Measurements from ENCODE around the gene UBE2D2. TPM values are rescaled to one million over a fixed set of nuclear protein-coding genes. Genes with fewer than 3 reads are reported as not detected.
A peak's percentile ranks its signal among the peaks of the same experiment; 100 is the strongest.
"Not testable (repeated sequence)": the region's sequence is repeated elsewhere in the genome, so short reads cannot be mapped to it uniquely, and the experiment has no call there.

Gene UBE2D2
- total RNA-seq, 2 donors from 2014 or later: 176 to 190 TPM

GRCh38 chr5:139527090-139527470 is 34.1 kb upstream of the UBE2D2 start:
- H3K4me3 Mint-ChIP-seq; H3K27me3 Mint-ChIP-seq; H3K9me3 Mint-ChIP-seq; H3K27ac Mint-ChIP-seq; DNase-seq (ENCODE audit: low spot score); ATAC-seq; H3K36me3 Mint-ChIP-seq; H3K4me1 Mint-ChIP-seq (ENCODE audit: low read depth in 2 of 2): not testable (repeated sequence)

GRCh38 chr5:139527896-139528467 is 33.2 kb upstream of the UBE2D2 start:
- H3K36me3 Mint-ChIP-seq; H3K27ac Mint-ChIP-seq; H3K27me3 Mint-ChIP-seq; H3K4me3 Mint-ChIP-seq; ATAC-seq; H3K4me1 Mint-ChIP-seq (ENCODE audit: low read depth in 2 of 2); H3K9me3 Mint-ChIP-seq; DNase-seq (ENCODE audit: low spot score): not testable (repeated sequence)

- H3K9me3 Mint-ChIP-seq, ATAC-seq, H3K36me3 Mint-ChIP-seq: not testable (repeated sequence)
Observed at GRCh38 chr5:139528695-139529094, 32.4 kb upstream of the UBE2D2 start.

GRCh38 chr5:139530079-139530478 is 31.1 kb upstream of the UBE2D2 start:
- not testable (repeated sequence) for H3K27ac Mint-ChIP-seq; H3K27me3 Mint-ChIP-seq; H3K4me1 Mint-ChIP-seq (ENCODE audit: low read depth in 2 of 2); DNase-seq (ENCODE audit: low spot score); ATAC-seq; H3K9me3 Mint-ChIP-seq; H3K36me3 Mint-ChIP-seq; H3K4me3 Mint-ChIP-seq

More at GRCh38 chr5:139528695-139529094, 32.4 kb upstream of the UBE2D2 start:
- H3K4me1 Mint-ChIP-seq (ENCODE audit: low read depth in 2 of 2); H3K27me3 Mint-ChIP-seq; H3K4me3 Mint-ChIP-seq; DNase-seq (ENCODE audit: low spot score); H3K27ac Mint-ChIP-seq: not testable (repeated sequence)

- Mint-ChIP-seq H3K4me1 (ENCODE audit: low read depth in 2 of 2) (no peaks in the 10 kb centered on the region), H3K27ac (peak overlapping the region in 1 of 2 donors; percentile 49), H3K9me3 (no peaks in the 10 kb centered on the region), H3K36me3 (no peaks in the 10 kb centered on the region), H3K4me3 (no peak overlapping the region), H3K27me3 (no peaks in the 10 kb centered on the region)
- ATAC-seq (no peak), DNase-seq (ENCODE audit: low spot score) (no peak)
Observed at GRCh38 chr5:139531772-139532169, 29.4 kb upstream of the UBE2D2 start.

- DNase-seq (ENCODE audit: low spot score): peak; percentile 74
- no peaks in the 10 kb centered on the region for H3K36me3 Mint-ChIP-seq
- peak; percentile 98 to 99 for ATAC-seq
- peaks cover 0 to 7% of the 10 kb centered on the region in 2 donors for H3K4me1 Mint-ChIP-seq (ENCODE audit: low read depth in 2 of 2)
- peak overlapping the region; percentile 42 for H3K4me3 Mint-ChIP-seq
- no peaks in the 10 kb centered on the region for H3K9me3 Mint-ChIP-seq
- no peak overlapping the region for H3K27ac Mint-ChIP-seq
- H3K27me3 Mint-ChIP-seq: no peaks in the 10 kb centered on the region
Observed at GRCh38 chr5:139543423-139543991, 17.6 kb upstream of the UBE2D2 start.

- not testable (repeated sequence) for H3K36me3 Mint-ChIP-seq, ATAC-seq
Observed at GRCh38 chr5:139546593-139546992, 14.5 kb upstream of the UBE2D2 start.

GRCh38 chr5:139549162-139549894 is 11.8 kb upstream of the UBE2D2 start:
- no peak for DNase-seq (ENCODE audit: low spot score)
- no peaks in the 10 kb centered on the region for H3K27me3 Mint-ChIP-seq
- H3K4me3 Mint-ChIP-seq: no peak overlapping the region
- no peaks in the 10 kb centered on the region for H3K9me3 Mint-ChIP-seq
- peak in 1 of 2 donors; percentile 24 for ATAC-seq
- no peaks in the 10 kb centered on the region for H3K36me3 Mint-ChIP-seq
- H3K4me1 Mint-ChIP-seq (ENCODE audit: low read depth in 2 of 2): peaks cover 5% of the 10 kb centered on the region in 2 donors
- no peak overlapping the region for H3K27ac Mint-ChIP-seq

More at GRCh38 chr5:139546593-139546992, 14.5 kb upstream of the UBE2D2 start:
- H3K9me3 Mint-ChIP-seq; H3K27me3 Mint-ChIP-seq; H3K4me3 Mint-ChIP-seq; H3K27ac Mint-ChIP-seq; DNase-seq (ENCODE audit: low spot score); H3K4me1 Mint-ChIP-seq (ENCODE audit: low read depth in 2 of 2): not testable (repeated sequence)

GRCh38 chr5:139550051-139550872 is 10.9 kb upstream of the UBE2D2 start:
- H3K9me3 Mint-ChIP-seq; ATAC-seq; H3K27me3 Mint-ChIP-seq; H3K36me3 Mint-ChIP-seq; DNase-seq (ENCODE audit: low spot score); H3K4me1 Mint-ChIP-seq (ENCODE audit: low read depth in 2 of 2); H3K4me3 Mint-ChIP-seq: not testable (repeated sequence)
- peak overlapping the region in 1 of 2 donors; percentile 21 for H3K27ac Mint-ChIP-seq

GRCh38 chr5:139551191-139551889 is 9.8 kb upstream of the UBE2D2 start:
- H3K27ac Mint-ChIP-seq: peak overlapping the region in 1 of 2 donors; percentile 21
- no peak for DNase-seq (ENCODE audit: low spot score)
- no peaks in the 10 kb centered on the region for H3K36me3 Mint-ChIP-seq
- ATAC-seq: no peak
- no peak overlapping the region for H3K4me3 Mint-ChIP-seq
- H3K4me1 Mint-ChIP-seq (ENCODE audit: low read depth in 2 of 2): peaks cover 5% of the 10 kb centered on the region in 2 donors
- H3K27me3 Mint-ChIP-seq: no peaks in the 10 kb centered on the region
- H3K9me3 Mint-ChIP-seq: no peaks in the 10 kb centered on the region

- Mint-ChIP-seq H3K27me3 (no peaks in the 10 kb centered on the region), H3K4me1 (ENCODE audit: low read depth in 2 of 2) (peaks cover 5% of the 10 kb centered on the region in 2 donors), H3K36me3 (no peaks in the 10 kb centered on the region), H3K4me3 (no peak overlapping the region), H3K27ac (no peak overlapping the region), H3K9me3 (no peaks in the 10 kb centered on the region)
- ATAC-seq (no peak), DNase-seq (ENCODE audit: low spot score) (no peak)
Observed at GRCh38 chr5:139552893-139553575, 8.1 kb upstream of the UBE2D2 start.

GRCh38 chr5:139554264-139554663 is 6.9 kb upstream of the UBE2D2 start:
- H3K27ac Mint-ChIP-seq: no peak overlapping the region
- no peak overlapping the region for H3K4me3 Mint-ChIP-seq
- no peaks in the 10 kb centered on the region for H3K27me3 Mint-ChIP-seq
- ATAC-seq: no peak
- H3K36me3 Mint-ChIP-seq: no peaks in the 10 kb centered on the region
- no peak for DNase-seq (ENCODE audit: low spot score)
- no peaks in the 10 kb centered on the region for H3K9me3 Mint-ChIP-seq
- H3K4me1 Mint-ChIP-seq (ENCODE audit: low read depth in 2 of 2): peaks cover 0 to 5% of the 10 kb centered on the region in 2 donors

GRCh38 chr5:139557811-139558210 is 3.3 kb upstream of the UBE2D2 start:
- no peaks in the 10 kb centered on the region for H3K27me3 Mint-ChIP-seq
- H3K36me3 Mint-ChIP-seq: peaks cover 2% of the 10 kb centered on the region
- peaks cover 13 to 16% of the 10 kb centered on the region in 2 donors for H3K4me1 Mint-ChIP-seq (ENCODE audit: low read depth in 2 of 2)
- DNase-seq (ENCODE audit: low spot score) (no peak), ATAC-seq (no peak)
- no peak overlapping the region for H3K4me3 Mint-ChIP-seq
- no peak overlapping the region for H3K27ac Mint-ChIP-seq
- H3K9me3 Mint-ChIP-seq: no peaks in the 10 kb centered on the region

Data from natural killer cell treated with Interleukin-12 subunit alpha and Interleukin-12 subunit beta and Interleukin-15 and Interleukin-18, amount 100 ng/mL, for 72 hours (primary cell).